HG02885 (cell line): ENCODE results near the gene PALD1.

Experiments
- ATAC-seq: cut with Tn5 transposase; IDR thresholded peaks from one replicate; pipeline ENCODE4 v1.9.1; 2021; ENCODE audit warnings: mild to moderate bottlenecking; ENCODE audit not compliant: unreplicated experiment, poor library complexity

PALD1 gene

GRCh38 chr10:70457759-70458305 lies 20.7 kb upstream of the PALD1 start:
- ATAC-seq = no peak

GRCh38 chr10:70458329-70459060 lies 20.1 kb upstream of the PALD1 start:
- no peak for ATAC-seq

- ATAC-seq = no peak
Observed at GRCh38 chr10:70459061-70459773, 19.4 kb upstream of the PALD1 start.

- ATAC-seq = no peak
Observed at GRCh38 chr10:70459774-70460490, 18.6 kb upstream of the PALD1 start.

- peak; percentile 43 for ATAC-seq
Observed at GRCh38 chr10:70461397-70462348, 16.9 kb upstream of the PALD1 start.

- no peak for ATAC-seq
Observed at GRCh38 chr10:70462349-70462984, 16.1 kb upstream of the PALD1 start.

GRCh38 chr10:70465278-70465677 lies 13.3 kb upstream of the PALD1 start:
- no peak for ATAC-seq

- no peak for ATAC-seq
Observed at GRCh38 chr10:70465832-70466231, 12.7 kb upstream of the PALD1 start.

- ATAC-seq = no peak
Observed at GRCh38 chr10:70466951-70467350, 11.6 kb upstream of the PALD1 start.

- ATAC-seq = no peak
Observed at GRCh38 chr10:70472799-70473454, 5.6 kb upstream of the PALD1 start.

- ATAC-seq = no peak
Observed at GRCh38 chr10:70474780-70475179, 3.8 kb upstream of the PALD1 start.

- ATAC-seq = no peak
Observed at GRCh38 chr10:70475661-70476060, 2.9 kb upstream of the PALD1 start.

- ATAC-seq = no peak
Observed at GRCh38 chr10:70476249-70477035, 2.1 kb upstream of the PALD1 start.

- no peak for ATAC-seq
Observed at GRCh38 chr10:70477661-70478162, 855 bp upstream of the PALD1 start.

GRCh38 chr10:70479165-70479581 lies 606 bp downstream of the PALD1 start:
- ATAC-seq = no peak

GRCh38 chr10:70479626-70480238 lies 1.2 kb downstream of the PALD1 start:
- no peak for ATAC-seq

GRCh38 chr10:70480239-70480861 lies 1.8 kb downstream of the PALD1 start:
- ATAC-seq = no peak
